Skin of body (tissue), 2 donors: ENCODE data around the gene PRKG1. TPM values are rescaled to one million over a fixed set of nuclear protein-coding genes. Genes with fewer than 3 reads are reported as not detected.
A peak's percentile ranks its signal among the peaks of the same experiment; 100 is the strongest.

Experiments used
- DNase-seq: peaks from one replicate; lab custom pipeline; 2025; lab: John Stamatoyannopoulos, UW
- total RNA-seq: library from RNA; depleted of rRNA; stranded (reverse); fragments of >200 nt; gene quantifications from one replicate; pipeline ENCODE4 v1.2.3, GENCODE V29; 2014

The PRKG1 gene
- total RNA-seq, 1 donor from 2014 or later: 41.8 TPM

- no peak for DNase-seq
These were observed 714.8 kb downstream of the PRKG1 start for GRCh38 chr10:51789118-51789517.

- DNase-seq: peak; percentile 67
These were observed 715.6 kb downstream of the PRKG1 start for GRCh38 chr10:51789903-51790302.

- DNase-seq: no peak
These were observed 718.4 kb downstream of the PRKG1 start for GRCh38 chr10:51792678-51793077.

- DNase-seq: no peak
These were observed 725.8 kb downstream of the PRKG1 start for GRCh38 chr10:51800121-51800520.

GRCh38 chr10:51800725-51801424 lies 726.6 kb downstream of the PRKG1 start:
- DNase-seq: no peak

- no peak for DNase-seq
These were observed 727.7 kb downstream of the PRKG1 start for GRCh38 chr10:51802030-51802429.

GRCh38 chr10:51804866-51805265 lies 730.6 kb downstream of the PRKG1 start:
- DNase-seq: no peak

GRCh38 chr10:51806079-51806835 lies 732.0 kb downstream of the PRKG1 start:
- no peak for DNase-seq

GRCh38 chr10:51808187-51808586 lies 733.9 kb downstream of the PRKG1 start:
- DNase-seq: no peak

- DNase-seq: no peak
These were observed 741.4 kb downstream of the PRKG1 start for GRCh38 chr10:51815723-51816122.

GRCh38 chr10:51821045-51821444 lies 746.8 kb downstream of the PRKG1 start:
- no peak for DNase-seq

GRCh38 chr10:51821745-51822144 lies 747.5 kb downstream of the PRKG1 start:
- peak; percentile 61 for DNase-seq

- DNase-seq: no peak
These were observed 758.5 kb downstream of the PRKG1 start for GRCh38 chr10:51832652-51833383.

- no peak for DNase-seq
These were observed 760.3 kb downstream of the PRKG1 start for GRCh38 chr10:51834548-51834947.

- no peak for DNase-seq
These were observed 764.2 kb downstream of the PRKG1 start for GRCh38 chr10:51838471-51838870.

GRCh38 chr10:51843966-51844365 lies 769.7 kb downstream of the PRKG1 start:
- no peak for DNase-seq

- DNase-seq: no peak
These were observed 772.7 kb downstream of the PRKG1 start for GRCh38 chr10:51846856-51847506.

GRCh38 chr10:51852297-51852696 lies 778.0 kb downstream of the PRKG1 start:
- DNase-seq: no peak

GRCh38 chr10:51857305-51857704 lies 783.0 kb downstream of the PRKG1 start:
- DNase-seq: no peak

- peak; percentile 15 for DNase-seq
These were observed 786.0 kb downstream of the PRKG1 start for GRCh38 chr10:51860257-51860656.

GRCh38 chr10:51861051-51861450 lies 786.8 kb downstream of the PRKG1 start:
- DNase-seq: peak; percentile 82

GRCh38 chr10:51861731-51862130 lies 787.4 kb downstream of the PRKG1 start:
- DNase-seq: no peak
